ENCODE results near the gene KIF1C.
"Not testable (repeated sequence)": the region's sequence is repeated elsewhere in the genome, so short reads cannot be mapped to it uniquely, and the experiment has no call there.

The KIF1C gene

GRCh38 chr17:5045496-5045895 lies 47.7 kb downstream of the KIF1C start:
- no peak for DNase-seq

- DNase-seq = no peak
These were observed 49.7 kb downstream of the KIF1C start for GRCh38 chr17:5047446-5047845.

GRCh38 chr17:5049314-5049841 lies 51.6 kb downstream of the KIF1C start:
- no peak for DNase-seq

GRCh38 chr17:5050278-5050677 lies 52.5 kb downstream of the KIF1C start:
- DNase-seq = no peak

GRCh38 chr17:5055543-5055942 lies 57.8 kb downstream of the KIF1C start:
- no peak for DNase-seq

- DNase-seq = no peak
These were observed 67.5 kb downstream of the KIF1C start for GRCh38 chr17:5065227-5065744.

- no peak for DNase-seq
These were observed 70.5 kb downstream of the KIF1C start for GRCh38 chr17:5068236-5068635.

- no peak for DNase-seq
These were observed 72.0 kb downstream of the KIF1C start for GRCh38 chr17:5069724-5070123.

- not testable (repeated sequence) for DNase-seq
These were observed 77.7 kb downstream of the KIF1C start for GRCh38 chr17:5075472-5075871.

GRCh38 chr17:5077275-5077674 lies 79.5 kb downstream of the KIF1C start:
- DNase-seq = not testable (repeated sequence)

GRCh38 chr17:5077781-5078105 lies 80.0 kb downstream of the KIF1C start:
- DNase-seq = no peak
